GM18499 (cell line): Measurements from ENCODE around the gene FEZF2.

Experiments used
- ATAC-seq: cut with Tn5 transposase; IDR thresholded peaks from one replicate; pipeline ENCODE4 v1.9.1; 2021; ENCODE audit warnings: moderate number of reproducible peaks; ENCODE audit not compliant: insufficient read depth, unreplicated experiment

Gene FEZF2

GRCh38 chr3:62335196-62335595, 38.2 kb downstream of the FEZF2 start:
- ATAC-seq = no peak

- ATAC-seq = no peak
These were observed 40.5 kb downstream of the FEZF2 start for GRCh38 chr3:62332835-62333244.

DNA sequence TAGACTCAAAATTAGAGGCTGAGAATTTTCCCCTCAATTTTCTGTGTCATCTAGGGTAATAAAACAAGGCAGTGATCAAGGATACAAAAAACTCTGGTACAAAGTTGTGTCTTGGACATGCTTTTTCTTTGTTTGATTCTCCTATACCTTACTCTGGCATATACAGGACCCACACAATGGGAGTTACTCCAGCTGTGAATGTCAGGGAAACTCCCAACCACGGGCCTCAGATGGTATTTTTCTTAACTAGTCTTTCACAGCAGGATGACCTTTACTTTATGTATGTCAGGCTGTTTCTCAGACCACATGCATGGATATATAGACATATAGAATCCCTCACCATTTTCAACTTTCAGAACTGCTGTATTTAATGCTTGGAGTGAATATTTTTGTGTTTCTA, 41.3 kb downstream of the FEZF2 start:
- ATAC-seq = no peak

GRCh38 chr3:62329971-62330370, 43.4 kb downstream of the FEZF2 start:
- ATAC-seq = no peak

- ATAC-seq = no peak
These were observed 47.5 kb downstream of the FEZF2 start for GRCh38 chr3:62325896-62326295.

GRCh38 chr3:62323241-62323640, 50.1 kb downstream of the FEZF2 start:
- no peak for ATAC-seq
